ENCODE data around the gene PRTG. TPM values are rescaled to one million over a fixed set of nuclear protein-coding genes. Genes with fewer than 3 reads are reported as not detected.
A peak's percentile ranks its signal among the peaks of the same experiment; 100 is the strongest.

PRTG gene
- total RNA-seq, 1 experiment from 2014 or later: 39.1 TPM

- Histone ChIP-seq H3K9me3 (no peaks in the 10 kb centered on the region), H3K4me1 (no peaks in the 10 kb centered on the region), H3K4me3 (ENCODE audit: low read depth, low read length) (peak within 1 kb of the TSS; percentile 67), H3K36me3 (ENCODE audit: control insufficient read depth, insufficient read depth, low read length) (no peaks in the 10 kb centered on the region), H3K27me3 (replicated peaks; ENCODE audit: control insufficient read depth, insufficient read depth, low read length) (no peaks in the 10 kb centered on the region)
- ChIA-PET CTCF (no interaction called here), POLR2A (no interaction called here)
- Mint-ChIP-seq H3K4me3 (ENCODE audit: unreplicated experiment) (no peak within 1 kb of the TSS), H3K4me1 (ENCODE audit: low read depth, unreplicated experiment) (peaks cover 5% of the 10 kb centered on the region), H3K36me3 (ENCODE audit: insufficient read depth, unreplicated experiment) (no peaks in the 10 kb centered on the region), H3K27ac (ENCODE audit: unreplicated experiment) (peak within 1 kb of the TSS; percentile 56), H3K9me3 (ENCODE audit: unreplicated experiment) (no peaks in the 10 kb centered on the region), H3K27me3 (ENCODE audit: insufficient read depth, unreplicated experiment) (peaks cover 3% of the 10 kb centered on the region)
- no TSS peak for BruUV-seq (replicated peaks)
- TF ChIP-seq CTCF (IDR thresholded peaks at IDR 0.05; ENCODE audit: insufficient read depth in 1 of 2, low read depth in 1 of 2, low read length in 1 of 2, severe bottlenecking in 1 of 2, unreplicated experiment in 1 of 2): peak in 1 of 2 experiments; percentile 18
- peak; percentile 72 to 78 for DNase-seq
- intact Hi-C loops (cut with micrococcal nuclease; ENCODE audit: unreplicated experiment): loop anchor here (5.0 kb wide), 1 partner anchor 61 kb away; no protein-coding TSS in a partner anchor
Measured at GRCh38 chr15:55588070-55588814, 154.7 kb downstream of the PRTG start, which contains the start of gene PYGO1. PYGO1 (minus strand) TSS chr15:55588345; CDS start chr15:55587883, 462 bp downstream.

GRCh38 chr15:55587321-55588069, 155.5 kb downstream of the PRTG start:
- POLR2A ChIA-PET: no interaction called here
- Mint-ChIP-seq H3K27me3 (ENCODE audit: insufficient read depth, unreplicated experiment) (peaks cover 7% of the 10 kb centered on the region), H3K4me1 (ENCODE audit: low read depth, unreplicated experiment) (peaks cover 11% of the 10 kb centered on the region), H3K4me3 (ENCODE audit: unreplicated experiment) (no peak overlapping the region), H3K36me3 (ENCODE audit: insufficient read depth, unreplicated experiment) (no peaks in the 10 kb centered on the region), H3K27ac (ENCODE audit: unreplicated experiment) (peak overlapping the region; percentile 43), H3K9me3 (ENCODE audit: unreplicated experiment) (no peaks in the 10 kb centered on the region)
- no peak for TF ChIP-seq CTCF (IDR thresholded peaks at IDR 0.05; ENCODE audit: insufficient read depth in 1 of 2, low read depth in 1 of 2, low read length in 1 of 2, severe bottlenecking in 1 of 2, unreplicated experiment in 1 of 2)
- Histone ChIP-seq H3K4me3 (ENCODE audit: low read depth, low read length) (peak overlapping the region; percentile 67), H3K36me3 (ENCODE audit: control insufficient read depth, insufficient read depth, low read length) (no peaks in the 10 kb centered on the region), H3K27me3 (replicated peaks; ENCODE audit: control insufficient read depth, insufficient read depth, low read length) (no peaks in the 10 kb centered on the region), H3K9me3 (no peaks in the 10 kb centered on the region), H3K4me1 (no peaks in the 10 kb centered on the region)
- DNase-seq: peak; percentile 50 to 64
- CTCF ChIA-PET: no interaction called here
- intact Hi-C loops (cut with micrococcal nuclease; ENCODE audit: unreplicated experiment): loop anchor here (5.0 kb wide), 1 partner anchor 60 kb away; no protein-coding TSS in a partner anchor
- no TSS peak for BruUV-seq (replicated peaks)

GRCh38 chr15:55586808-55587207, 156.1 kb downstream of the PRTG start:
- Histone ChIP-seq H3K27me3 (replicated peaks; ENCODE audit: control insufficient read depth, insufficient read depth, low read length) (no peaks in the 10 kb centered on the region), H3K4me1 (no peaks in the 10 kb centered on the region), H3K9me3 (no peaks in the 10 kb centered on the region), H3K4me3 (ENCODE audit: low read depth, low read length) (peak overlapping the region; percentile 67; the same call in 1 of the 2 replicates), H3K36me3 (ENCODE audit: control insufficient read depth, insufficient read depth, low read length) (no peaks in the 10 kb centered on the region)
- Mint-ChIP-seq H3K27me3 (ENCODE audit: insufficient read depth, unreplicated experiment) (peaks cover 10% of the 10 kb centered on the region), H3K4me1 (ENCODE audit: low read depth, unreplicated experiment) (peaks cover 16% of the 10 kb centered on the region), H3K27ac (ENCODE audit: unreplicated experiment) (no peak overlapping the region), H3K4me3 (ENCODE audit: unreplicated experiment) (no peak overlapping the region), H3K36me3 (ENCODE audit: insufficient read depth, unreplicated experiment) (no peaks in the 10 kb centered on the region), H3K9me3 (ENCODE audit: unreplicated experiment) (no peaks in the 10 kb centered on the region)
- no peak for DNase-seq
- intact Hi-C loops (cut with micrococcal nuclease; ENCODE audit: unreplicated experiment): loop anchor here (5.0 kb wide), 1 partner anchor 60 kb away; no protein-coding TSS in a partner anchor
- no TSS peak for BruUV-seq (replicated peaks)
- POLR2A ChIA-PET: no interaction called here
- no peak for TF ChIP-seq CTCF (IDR thresholded peaks at IDR 0.05; ENCODE audit: insufficient read depth in 1 of 2, low read depth in 1 of 2, low read length in 1 of 2, severe bottlenecking in 1 of 2, unreplicated experiment in 1 of 2)
- CTCF ChIA-PET: no interaction called here
